WTC11 (cell line): ENCODE results near the gene PPM1M.

Source experiments
- CREM ChIP-seq: sonication (generic); formaldehyde crosslinking; IDR thresholded peaks from 2 replicates; pipeline ENCODE4 v1.8.1; 2022; ENCODE audit warnings: mild to moderate bottlenecking, missing genetic modification reagents, moderate library complexity
- EMX1 ChIP-seq: fragments of 250-450 bp; sonication (Bioruptor Pico); IDR thresholded peaks from 2 replicates; pipeline ENCODE4 v1.8.0; 2021; ENCODE audit warnings: mild to moderate bottlenecking
- ESRRA ChIP-seq: sonication (generic); formaldehyde crosslinking; IDR thresholded peaks from 2 replicates; pipeline ENCODE4 v1.8.1; 2022; ENCODE audit warnings: mild to moderate bottlenecking, missing genetic modification reagents, borderline replicate concordance
- JUN ChIP-seq: sonication (generic); formaldehyde crosslinking; IDR thresholded peaks from 2 replicates; pipeline ENCODE4 v1.8.0; 2023; ENCODE audit warnings: mild to moderate bottlenecking, missing genetic modification reagents
- MXD4 ChIP-seq: fragments of 250-450 bp; sonication (Bioruptor Pico); IDR thresholded peaks from 2 replicates; pipeline ENCODE4 v1.8.0; 2021; ENCODE audit warnings: mild to moderate bottlenecking, moderate library complexity, borderline replicate concordance
- NR1H2 ChIP-seq: sonication (generic); formaldehyde crosslinking; IDR thresholded peaks from 2 replicates; pipeline ENCODE4 v1.9.0; 2021; ENCODE audit warnings: mild to moderate bottlenecking, moderate library complexity, missing genetic modification reagents
- SMAD3 ChIP-seq: sonication (generic); formaldehyde crosslinking; IDR thresholded peaks from 2 replicates; pipeline ENCODE4 v1.8.0; 2022; ENCODE audit warnings: missing genetic modification reagents, mild to moderate bottlenecking, borderline replicate concordance
- ZNF396 ChIP-seq: fragments of 250-450 bp; sonication (Bioruptor Pico); IDR thresholded peaks from 2 replicates; pipeline ENCODE4 v1.8.0; 2021; ENCODE audit warnings: mild to moderate bottlenecking, moderate library complexity, borderline replicate concordance
- TF ChIP-seq, protein P1 (sequence below): sonication (generic); formaldehyde crosslinking; IDR thresholded peaks from 2 replicates; pipeline ENCODE4 v1.8.0; 2022; ENCODE audit warnings: mild to moderate bottlenecking, missing genetic modification reagents
- TF ChIP-seq, protein P2 (sequence below): sonication (generic); formaldehyde crosslinking; IDR thresholded peaks from 2 replicates; pipeline ENCODE4 v1.8.1; 2023; ENCODE audit warnings: mild to moderate bottlenecking, moderate library complexity, missing genetic modification reagents
- TF ChIP-seq, protein P3 (sequence below): fragments of 200-600 bp; IDR thresholded peaks from 2 replicates; pipeline ENCODE4 v1.8.0; 2022; ENCODE audit warnings: antibody characterized with exemption
- TF ChIP-seq, protein P4 (sequence below): sonication (generic); formaldehyde crosslinking; IDR thresholded peaks from 2 replicates; pipeline ENCODE4 v1.8.1; 2023; ENCODE audit warnings: mild to moderate bottlenecking, missing genetic modification reagents, moderate library complexity
- TF ChIP-seq, protein P5 (sequence below): sonication (generic); formaldehyde crosslinking; conservative IDR thresholded peaks from 2 replicates; pipeline ENCODE4 v1.8.1; 2022; ENCODE audit warnings: mild to moderate bottlenecking, missing genetic modification reagents
- TF ChIP-seq, protein P6 (sequence below): sonication (generic); formaldehyde crosslinking; IDR thresholded peaks from 2 replicates; pipeline ENCODE4 v1.8.0; 2022; ENCODE audit warnings: mild to moderate bottlenecking, missing genetic modification reagents

DNA sequence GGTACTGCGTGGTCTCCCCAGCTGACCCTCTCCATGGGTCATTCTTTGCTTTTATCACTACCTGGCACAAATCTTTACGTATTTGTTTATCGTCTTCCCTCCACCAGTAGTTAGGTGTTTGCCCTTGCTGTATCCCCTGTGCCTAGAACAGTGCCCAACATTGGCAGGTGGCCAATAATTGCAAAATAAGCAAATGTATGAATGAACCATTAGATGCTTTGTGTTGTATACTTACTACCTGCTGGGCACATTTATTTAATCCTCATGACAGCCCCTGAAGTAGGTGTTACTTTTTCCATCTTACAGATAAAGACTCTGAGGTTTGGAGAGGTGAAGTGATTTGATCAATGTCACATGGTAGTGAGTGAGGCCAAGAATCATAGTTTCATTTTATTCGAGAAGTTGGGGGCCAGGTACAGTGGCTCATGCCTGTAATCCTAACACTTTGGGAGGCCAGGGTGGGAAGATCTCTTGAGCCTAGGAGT lies 4.6 kb upstream of the PPM1M start:
- TF ChIP-seq, protein P1, sequence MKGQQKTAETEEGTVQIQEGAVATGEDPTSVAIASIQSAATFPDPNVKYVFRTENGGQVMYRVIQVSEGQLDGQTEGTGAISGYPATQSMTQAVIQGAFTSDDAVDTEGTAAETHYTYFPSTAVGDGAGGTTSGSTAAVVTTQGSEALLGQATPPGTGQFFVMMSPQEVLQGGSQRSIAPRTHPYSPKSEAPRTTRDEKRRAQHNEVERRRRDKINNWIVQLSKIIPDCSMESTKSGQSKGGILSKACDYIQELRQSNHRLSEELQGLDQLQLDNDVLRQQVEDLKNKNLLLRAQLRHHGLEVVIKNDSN (CRISPR knock-in tag), result no peak
- TF ChIP-seq EMX1 (CRISPR knock-in tag) (no peak), ZNF396 (CRISPR knock-in tag) (no peak), NR1H2 (CRISPR knock-in tag) (no peak), ESRRA (CRISPR knock-in tag) (no peak), SMAD3 (no peak), JUN (CRISPR knock-in tag) (no peak), CREM (CRISPR knock-in tag) (no peak), MXD4 (CRISPR knock-in tag) (no peak)
- TF ChIP-seq, protein P2, sequence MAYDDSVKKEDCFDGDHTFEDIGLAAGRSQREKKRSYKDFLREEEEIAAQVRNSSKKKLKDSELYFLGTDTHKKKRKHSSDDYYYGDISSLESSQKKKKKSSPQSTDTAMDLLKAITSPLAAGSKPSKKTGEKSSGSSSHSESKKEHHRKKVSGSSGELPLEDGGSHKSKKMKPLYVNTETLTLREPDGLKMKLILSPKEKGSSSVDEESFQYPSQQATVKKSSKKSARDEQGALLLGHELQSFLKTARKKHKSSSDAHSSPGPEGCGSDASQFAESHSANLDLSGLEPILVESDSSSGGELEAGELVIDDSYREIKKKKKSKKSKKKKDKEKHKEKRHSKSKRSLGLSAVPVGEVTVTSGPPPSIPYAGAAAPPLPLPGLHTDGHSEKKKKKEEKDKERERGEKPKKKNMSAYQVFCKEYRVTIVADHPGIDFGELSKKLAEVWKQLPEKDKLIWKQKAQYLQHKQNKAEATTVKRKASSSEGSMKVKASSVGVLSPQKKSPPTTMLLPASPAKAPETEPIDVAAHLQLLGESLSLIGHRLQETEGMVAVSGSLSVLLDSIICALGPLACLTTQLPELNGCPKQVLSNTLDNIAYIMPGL (CRISPR knock-in tag), result no peak
- TF ChIP-seq, protein P3, sequence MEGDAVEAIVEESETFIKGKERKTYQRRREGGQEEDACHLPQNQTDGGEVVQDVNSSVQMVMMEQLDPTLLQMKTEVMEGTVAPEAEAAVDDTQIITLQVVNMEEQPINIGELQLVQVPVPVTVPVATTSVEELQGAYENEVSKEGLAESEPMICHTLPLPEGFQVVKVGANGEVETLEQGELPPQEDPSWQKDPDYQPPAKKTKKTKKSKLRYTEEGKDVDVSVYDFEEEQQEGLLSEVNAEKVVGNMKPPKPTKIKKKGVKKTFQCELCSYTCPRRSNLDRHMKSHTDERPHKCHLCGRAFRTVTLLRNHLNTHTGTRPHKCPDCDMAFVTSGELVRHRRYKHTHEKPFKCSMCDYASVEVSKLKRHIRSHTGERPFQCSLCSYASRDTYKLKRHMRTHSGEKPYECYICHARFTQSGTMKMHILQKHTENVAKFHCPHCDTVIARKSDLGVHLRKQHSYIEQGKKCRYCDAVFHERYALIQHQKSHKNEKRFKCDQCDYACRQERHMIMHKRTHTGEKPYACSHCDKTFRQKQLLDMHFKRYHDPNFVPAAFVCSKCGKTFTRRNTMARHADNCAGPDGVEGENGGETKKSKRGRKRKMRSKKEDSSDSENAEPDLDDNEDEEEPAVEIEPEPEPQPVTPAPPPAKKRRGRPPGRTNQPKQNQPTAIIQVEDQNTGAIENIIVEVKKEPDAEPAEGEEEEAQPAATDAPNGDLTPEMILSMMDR, result no peak
- TF ChIP-seq, protein P4, sequence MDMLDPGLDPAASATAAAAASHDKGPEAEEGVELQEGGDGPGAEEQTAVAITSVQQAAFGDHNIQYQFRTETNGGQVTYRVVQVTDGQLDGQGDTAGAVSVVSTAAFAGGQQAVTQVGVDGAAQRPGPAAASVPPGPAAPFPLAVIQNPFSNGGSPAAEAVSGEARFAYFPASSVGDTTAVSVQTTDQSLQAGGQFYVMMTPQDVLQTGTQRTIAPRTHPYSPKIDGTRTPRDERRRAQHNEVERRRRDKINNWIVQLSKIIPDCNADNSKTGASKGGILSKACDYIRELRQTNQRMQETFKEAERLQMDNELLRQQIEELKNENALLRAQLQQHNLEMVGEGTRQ, result no peak
- TF ChIP-seq, protein P5, sequence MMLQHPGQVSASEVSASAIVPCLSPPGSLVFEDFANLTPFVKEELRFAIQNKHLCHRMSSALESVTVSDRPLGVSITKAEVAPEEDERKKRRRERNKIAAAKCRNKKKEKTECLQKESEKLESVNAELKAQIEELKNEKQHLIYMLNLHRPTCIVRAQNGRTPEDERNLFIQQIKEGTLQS (CRISPR knock-in tag), result no peak
- TF ChIP-seq, protein P6, sequence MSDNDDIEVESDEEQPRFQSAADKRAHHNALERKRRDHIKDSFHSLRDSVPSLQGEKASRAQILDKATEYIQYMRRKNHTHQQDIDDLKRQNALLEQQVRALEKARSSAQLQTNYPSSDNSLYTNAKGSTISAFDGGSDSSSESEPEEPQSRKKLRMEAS (CRISPR knock-in tag), result no peak
